Measurements from ENCODE around the gene DLX5. TPM values are rescaled to one million over a fixed set of nuclear protein-coding genes. Genes with fewer than 3 reads are reported as not detected.

The DLX5 gene
- not detected in 2 replicates for total RNA-seq

DNA sequence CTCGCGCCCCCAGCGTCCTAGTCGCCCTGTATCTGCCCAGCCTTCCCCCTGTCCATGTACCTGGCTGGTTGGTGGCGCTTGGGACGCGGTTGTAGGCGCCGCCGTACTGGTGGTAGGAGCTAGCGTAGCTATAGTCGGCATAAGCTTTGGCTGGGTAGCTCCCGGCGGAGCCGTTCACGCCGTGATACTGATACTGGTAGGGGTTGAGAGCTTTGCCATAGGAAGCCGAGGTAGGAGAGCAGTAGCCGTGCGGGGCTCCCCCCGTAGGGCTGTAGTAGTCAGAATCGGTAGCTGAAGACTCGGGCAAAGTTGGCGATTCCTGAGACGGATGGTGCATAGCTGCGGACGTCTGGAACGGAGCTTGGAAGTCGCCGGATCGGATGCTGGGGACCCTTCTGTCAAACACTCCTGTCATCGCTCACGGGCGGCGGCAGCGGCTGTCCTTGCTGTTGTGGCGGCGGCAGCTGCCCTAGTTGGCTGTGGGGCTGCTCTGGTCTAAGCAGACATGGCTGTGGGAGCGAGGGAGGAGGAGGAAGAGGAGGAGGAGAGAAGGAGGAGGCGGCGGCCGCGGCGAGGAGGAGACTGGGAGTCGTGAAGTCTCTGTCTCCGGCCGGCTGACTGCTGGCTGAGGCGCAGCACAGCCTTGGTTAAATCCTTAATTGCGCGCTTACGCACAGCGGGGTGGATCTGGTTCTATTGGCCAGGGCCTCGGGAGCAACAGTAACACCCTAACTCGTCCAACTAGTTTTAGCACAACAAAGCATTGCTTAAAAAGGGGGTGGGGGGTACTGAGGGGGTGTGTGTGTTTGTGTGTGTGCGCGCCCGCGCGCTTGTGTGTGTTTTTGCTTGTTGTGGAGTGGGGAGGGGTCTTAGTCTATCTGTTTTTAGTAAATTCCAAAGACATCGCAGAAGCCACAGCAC is at the start of gene DLX5:
DLX5 (minus strand) TSS at position 623 of the 921 bp plus-strand sequence; CDS start at position 415, 208 bp downstream.

DNA sequence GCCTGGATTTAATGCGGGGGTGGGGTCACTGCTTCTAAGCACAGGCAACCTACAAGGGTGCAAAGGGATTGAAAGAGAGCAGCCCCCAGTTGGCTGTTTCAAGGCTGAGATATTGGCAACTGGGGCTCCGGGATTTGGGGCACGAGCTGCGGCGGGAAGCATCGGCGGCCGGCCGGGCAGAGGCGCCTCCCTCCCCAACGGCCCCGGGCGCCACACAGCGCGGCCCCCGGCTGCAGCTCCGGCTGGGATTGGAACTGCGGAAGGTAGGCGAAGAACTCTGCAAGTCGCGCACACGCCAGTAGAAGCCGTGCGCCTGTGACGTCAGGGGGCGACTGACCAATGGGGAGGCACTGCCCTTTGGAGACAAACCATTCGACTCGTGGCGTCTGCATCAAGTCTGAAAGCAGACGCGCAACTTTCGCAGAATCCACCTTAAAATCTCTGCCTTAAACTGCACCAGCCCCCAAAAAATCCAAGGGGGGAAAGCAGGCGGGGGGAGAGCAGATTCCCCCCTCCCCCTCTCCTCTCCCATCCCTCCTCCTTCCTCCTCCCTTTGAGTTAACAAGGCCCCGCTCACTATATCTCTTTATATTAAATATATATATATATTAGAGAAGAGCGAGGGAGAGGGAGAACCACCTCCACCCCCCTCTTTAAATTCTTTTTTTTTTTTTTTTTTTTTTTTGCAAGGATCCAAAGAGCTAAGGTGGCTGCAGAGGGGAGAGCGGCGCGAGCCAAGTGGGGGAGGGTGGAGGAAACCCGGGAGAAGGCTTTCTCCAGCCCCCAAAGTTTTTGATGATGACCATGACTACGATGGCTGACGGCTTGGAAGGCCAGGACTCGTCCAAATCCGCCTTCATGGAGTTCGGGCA is 19.2 kb downstream of the DLX5 start, which contains the start of gene DLX6:
DLX6 (plus strand) TSS at position 371 of the 872 bp plus-strand sequence; CDS start at position 796, 425 bp downstream.

Small RNAs within 50 kb of the gene (small RNA-seq; reads per million reads assigned to genes)
- gene RF01778, result not detected

Other genes with a start within 250 kb of the DLX5 start
- not detected in 2 replicates for gene DLX6, start 19.3 kb downstream of the DLX5 start, total RNA-seq
- 2.9 and 3.4 TPM in 2 replicates for gene SDHAF3, start 92.9 kb upstream of the DLX5 start, total RNA-seq